ENCODE results near the gene CEACAM19. TPM values are rescaled to one million over a fixed set of nuclear protein-coding genes. Genes with fewer than 3 reads are reported as not detected.

Gene CEACAM19
- total and polyA plus RNA-seq, 2 of the 8 experiments (the other 6 are each of a cell fraction or from before 2014, with no cell fraction given), result 3.1 to 3.4 TPM

DNA sequence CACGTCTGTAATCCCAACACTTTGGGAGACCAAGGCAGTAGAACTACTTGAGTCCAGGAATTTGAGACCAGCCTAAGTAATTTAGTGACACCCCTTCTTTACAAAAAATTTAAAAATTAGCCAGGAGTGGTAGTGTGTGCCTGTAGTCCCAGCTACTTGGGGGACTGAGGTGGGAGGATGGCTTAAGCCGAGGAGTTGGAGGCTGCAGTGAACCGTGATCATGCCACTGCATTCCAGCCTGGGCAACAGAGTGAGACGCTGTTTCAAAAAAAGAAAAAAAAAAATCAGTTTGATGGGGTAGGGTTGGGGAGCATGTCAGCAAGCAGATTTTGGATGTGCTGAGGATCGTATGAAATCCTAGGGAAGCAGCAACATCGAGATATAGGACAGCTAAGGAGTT, 4.2 kb downstream of the CEACAM19 start:
- Histone ChIP-seq H3K36me3 (ENCODE audit: control insufficient read depth in 2 of 4, insufficient read depth in 4 of 4, low read length in 3 of 4) (no peaks in the 10 kb centered on the region), H2BK15ac (ENCODE audit: low read length) (no peak overlapping the region), H3K27ac (ENCODE audit: low read depth, low read length) (no peak overlapping the region), H2AFZ (ENCODE audit: low read length) (no peak overlapping the region), H4K91ac (replicated peaks; ENCODE audit: insufficient read length, low read length) (no peak overlapping the region), H2BK12ac (ENCODE audit: low read depth, low read length) (no peak overlapping the region), H2AK5ac (ENCODE audit: low read depth, low read length) (no peak overlapping the region), H3K4me2 (ENCODE audit: insufficient read depth in 1 of 2, low read depth in 2 of 2, low read length in 2 of 2) (no peak overlapping the region), H3K56ac (replicated peaks; ENCODE audit: insufficient read length, low read depth, low read length) (no peak overlapping the region), H4K20me1 (replicated peaks in 1 of 2; ENCODE audit: control insufficient read depth in 1 of 2, insufficient read depth in 2 of 2, low read length in 2 of 2) (no peaks in the 10 kb centered on the region), H3K9ac (replicated peaks in 1 of 4; ENCODE audit: extremely low read depth in 1 of 4, low read depth in 3 of 4, low read length in 3 of 4) (no peak overlapping the region), H3K4me3 (ENCODE audit: extremely low read depth in 1 of 4, insufficient read depth in 2 of 4, low read depth in 3 of 4, low read length in 4 of 4) (no peak overlapping the region), H2BK20ac (ENCODE audit: low read length) (no peak overlapping the region), H2BK5ac (ENCODE audit: low read depth, low read length) (no peak overlapping the region), H2BK120ac (replicated peaks; ENCODE audit: low read depth, low read length) (no peak overlapping the region), H4K5ac (ENCODE audit: insufficient read length, low read depth, low read length) (no peak overlapping the region), H3K14ac (ENCODE audit: insufficient read length) (no peak overlapping the region), H3K79me1 (ENCODE audit: low read depth, low read length) (no peaks in the 10 kb centered on the region; the same call in 1 of the 2 replicates), H3K4me1 (replicated peaks in 1 of 4; ENCODE audit: control insufficient read depth in 3 of 4, insufficient read depth in 4 of 4, low read length in 3 of 4) (no peaks in the 10 kb centered on the region), H3K4ac (replicated peaks; ENCODE audit: insufficient read length, low read depth, low read length) (no peak overlapping the region), H3K23ac (ENCODE audit: insufficient read length) (no peak overlapping the region), H3K18ac (ENCODE audit: extremely low read depth, low read length) (no peak overlapping the region), H4K8ac (ENCODE audit: extremely low read depth, insufficient read depth, low read length) (no peak overlapping the region), H3K23me2 (ENCODE audit: low read depth, low read length) (no peaks in the 10 kb centered on the region), H3K27me3 (replicated peaks in 1 of 4; ENCODE audit: control insufficient read depth in 3 of 4, extremely low read depth in 1 of 4, insufficient read depth in 3 of 4, low read length in 3 of 4) (no peaks in the 10 kb centered on the region), H3K79me2 (ENCODE audit: control insufficient read depth in 1 of 2, insufficient read depth in 2 of 2, low read length in 2 of 2) (no peaks in the 10 kb centered on the region), H3K9me3 (ENCODE audit: insufficient read depth in 2 of 2, low read depth in 1 of 2, low read length in 1 of 2) (no peaks in the 10 kb centered on the region)
- CTCF ChIA-PET (ENCODE audit: partially characterized antibody), result interaction anchor here (0.7 to 2.3 kb wide), 10 partner anchors 9 to 895 kb away, joined by 3 to 9 read pairs (median 3); no protein-coding TSS in a partner anchor
- DNase-seq (ENCODE audit: low read depth in 1 of 2, low spot score in 2 of 2), result no peak
- FAIRE-seq, result no peak
- POLR2A ChIA-PET (ENCODE audit: partially characterized antibody), result no interaction called here
- WGBS, 2 experiments (ENCODE audit: extremely low coverage in 1 of 2, insufficient coverage in 1 of 2, insufficient read length in 1 of 2, insufficient replicate concordance in 2 of 2, low coverage in 1 of 2, low lambda C conversion rate in 2 of 2, missing lambda C conversion rate in 1 of 2), result 82% methylated on average over 6 of the region's 6 CpGs; no CpG with 5 or more reads in 1 of the 2 experiments
- TF ChIP-seq HDAC2 (IDR thresholded peaks at IDR 0.05; ENCODE audit: borderline replicate concordance in 1 of 2, low read depth in 2 of 2, low read length in 2 of 2), result no peak
- TF ChIP-seq SUZ12 (IDR thresholded peaks at IDR 0.05; ENCODE audit: low read length), result no peak
- TF ChIP-seq, protein P1, sequence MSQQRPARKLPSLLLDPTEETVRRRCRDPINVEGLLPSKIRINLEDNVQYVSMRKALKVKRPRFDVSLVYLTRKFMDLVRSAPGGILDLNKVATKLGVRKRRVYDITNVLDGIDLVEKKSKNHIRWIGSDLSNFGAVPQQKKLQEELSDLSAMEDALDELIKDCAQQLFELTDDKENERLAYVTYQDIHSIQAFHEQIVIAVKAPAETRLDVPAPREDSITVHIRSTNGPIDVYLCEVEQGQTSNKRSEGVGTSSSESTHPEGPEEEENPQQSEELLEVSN (IDR thresholded peaks at IDR 0.05), result no peak
- TF ChIP-seq KDM1A (IDR thresholded peaks at IDR 0.05; ENCODE audit: borderline replicate concordance, low read length), result no peak
- TF ChIP-seq POLR2A (IDR thresholded peaks at IDR 0.05; ENCODE audit: control extremely low read depth in 1 of 2, low read depth in 2 of 2, low read length in 2 of 2), result no peak
- no peak for TF ChIP-seq POU5F1 (IDR thresholded peaks at IDR 0.05; ENCODE audit: low read depth, low read length)
- TF ChIP-seq HDAC6 (IDR thresholded peaks at IDR 0.05; ENCODE audit: low read depth, low read length), result no peak
- TF ChIP-seq JUN (IDR thresholded peaks at IDR 0.05; ENCODE audit: low read depth, low read length), result no peak
- no peak for TF ChIP-seq SAP30 (IDR thresholded peaks at IDR 0.05; ENCODE audit: insufficient read depth, insufficient replicate concordance, low read length)
- TF ChIP-seq CHD2 (IDR thresholded peaks at IDR 0.05; ENCODE audit: low read length), result no peak
- TF ChIP-seq RAD21 (IDR thresholded peaks at IDR 0.05 in 1 of 2, conservative IDR thresholded peaks at IDR 0.05 in 1 of 2; ENCODE audit: low read depth in 2 of 2, low read length in 2 of 2), result no peak
- TF ChIP-seq SIRT6 (IDR thresholded peaks at IDR 0.05; ENCODE audit: low read length), result no peak
